Epidermal melanocyte (primary cell): ENCODE measurements around the gene ANKRD33.
"Not testable (repeated sequence)": the region's sequence is repeated elsewhere in the genome, so short reads cannot be mapped to it uniquely, and the experiment has no call there.

ENCODE experiments used
- DNase-seq: peaks from one replicate; pipeline ENCODE4 v3.0.0; 2011; ENCODE audit warnings: low spot score; ENCODE audit not compliant: insufficient read length

ANKRD33 gene

DNA sequence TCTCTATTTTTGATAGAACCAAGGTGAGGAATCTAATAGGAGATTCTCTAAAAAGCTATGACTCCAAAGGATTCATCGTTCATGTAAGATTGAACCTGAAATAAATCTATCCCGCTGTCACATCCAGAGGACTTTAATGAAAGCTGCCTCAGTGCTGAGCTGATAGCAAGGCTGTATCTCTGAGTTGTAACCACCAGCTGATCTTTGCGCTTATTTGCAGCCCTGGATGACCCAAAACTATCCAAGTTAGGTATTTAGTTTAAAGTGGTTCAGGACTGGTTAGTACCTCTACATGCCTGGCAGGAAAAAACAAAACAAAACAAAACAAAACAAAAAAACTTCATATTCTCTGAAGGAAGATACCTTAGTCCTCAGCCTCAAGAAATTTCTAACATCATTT, 8.8 kb upstream of the ANKRD33 start:
- no peak for DNase-seq

DNA sequence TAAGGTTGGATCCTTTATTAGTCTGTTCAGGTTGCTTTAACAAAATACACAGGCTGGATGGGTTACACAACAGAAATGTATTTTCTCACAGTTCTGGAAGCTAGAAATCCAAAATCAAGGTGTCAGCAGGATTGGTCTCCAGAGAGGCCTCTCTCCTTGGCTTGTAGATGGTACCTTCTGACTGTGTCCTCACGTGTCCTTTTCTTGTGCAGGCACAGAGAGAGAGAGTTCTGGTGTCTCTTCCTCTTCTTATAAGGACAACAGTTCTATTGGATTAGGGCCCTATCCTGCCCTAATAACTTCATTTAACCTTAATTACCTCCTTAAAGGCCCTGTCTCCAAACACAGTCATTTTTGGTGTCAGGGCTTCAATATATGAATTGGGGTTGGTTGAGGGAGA, 4.6 kb upstream of the ANKRD33 start:
- no peak for DNase-seq

DNA sequence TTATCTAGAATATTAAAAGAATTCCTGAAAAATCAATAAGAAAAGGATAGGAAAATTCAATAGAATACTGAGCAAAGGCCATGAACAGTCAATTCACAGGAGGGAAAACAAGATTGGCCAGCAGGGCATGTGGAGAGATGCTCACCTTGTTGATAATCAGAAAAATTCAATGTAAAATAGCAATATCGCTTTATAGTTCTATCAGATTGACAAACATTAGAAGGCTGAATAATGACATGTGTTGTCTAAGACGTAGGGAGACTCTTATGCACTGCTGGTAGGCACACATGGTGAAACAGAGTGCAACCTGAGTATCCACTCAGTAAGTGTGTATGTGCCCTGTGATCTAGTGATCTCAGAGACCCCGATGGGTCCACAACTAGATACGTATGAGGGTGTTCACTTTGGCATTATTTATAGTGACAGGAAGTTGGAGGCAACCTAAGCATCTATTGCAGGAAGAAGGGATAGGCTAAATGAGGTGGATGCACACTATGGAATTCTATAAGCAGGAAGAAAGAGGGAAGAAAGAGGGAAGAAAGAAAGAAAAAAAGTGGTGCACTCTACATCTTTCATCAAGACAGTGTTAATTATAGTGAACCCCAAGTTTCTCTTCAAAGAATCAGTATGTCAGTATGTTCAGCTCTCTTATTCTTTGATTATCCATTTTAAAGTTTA, 3.8 kb upstream of the ANKRD33 start:
- no peak for DNase-seq

DNA sequence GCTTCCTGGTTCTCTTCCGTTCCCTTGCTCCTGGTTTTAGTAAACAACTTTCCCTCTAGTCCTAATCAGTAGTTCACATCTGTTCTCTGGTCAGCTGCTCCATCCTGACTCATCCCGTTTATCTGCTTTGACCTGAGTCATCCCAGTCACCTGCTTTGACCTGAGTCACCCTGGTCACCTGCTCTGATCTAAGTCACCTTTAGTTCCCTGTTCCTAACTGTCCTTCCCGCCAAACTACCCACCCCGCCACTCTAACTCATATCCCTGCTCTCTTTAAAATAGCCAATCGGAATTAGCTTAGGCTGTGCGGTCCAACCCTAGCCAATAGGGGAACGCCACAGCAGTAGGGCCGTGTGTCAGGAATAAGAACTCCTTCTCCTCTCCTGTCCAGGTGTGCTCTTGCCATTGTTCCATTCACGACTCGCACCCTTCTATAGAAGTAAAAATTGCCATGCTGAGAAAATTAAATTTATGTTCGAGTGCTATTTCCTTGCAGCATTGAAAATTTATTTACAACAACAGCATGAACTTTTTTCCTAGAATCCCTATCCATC, 3.1 kb upstream of the ANKRD33 start:
- no peak for DNase-seq

DNA sequence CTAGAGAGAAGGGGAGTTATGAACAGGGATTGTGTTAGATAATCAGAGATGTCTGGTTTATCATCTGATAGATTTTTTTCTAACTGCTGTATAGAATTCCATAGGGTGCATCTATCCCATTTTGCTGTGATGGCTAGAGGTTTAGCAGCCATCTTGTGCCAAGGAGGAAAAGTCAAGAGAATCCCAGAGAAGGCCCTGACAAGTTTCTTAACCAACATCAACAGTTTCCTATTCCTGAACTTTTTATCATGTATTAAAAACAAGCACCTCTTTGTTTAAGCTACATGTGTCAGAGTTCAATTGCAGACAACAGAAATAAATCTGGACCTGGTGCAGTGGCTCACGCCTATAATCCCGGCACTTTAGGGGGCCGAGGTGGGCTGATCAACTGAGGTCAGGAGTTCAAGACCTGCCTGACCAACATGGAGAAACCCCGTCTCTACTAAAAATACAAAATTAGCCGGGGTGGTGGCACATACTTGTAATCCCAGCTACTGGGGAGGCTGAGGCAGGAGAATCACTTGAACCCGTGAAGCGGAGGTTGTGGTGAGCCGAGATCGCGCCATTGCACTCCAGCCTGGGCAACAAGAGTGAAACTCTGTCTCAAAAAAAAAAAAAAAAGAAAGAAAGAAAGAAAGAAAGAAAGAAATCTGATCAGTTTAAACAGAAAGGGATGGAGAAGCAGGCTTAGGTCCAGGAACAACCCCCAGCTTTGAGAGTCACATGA, 2.4 kb upstream of the ANKRD33 start:
- not testable (repeated sequence) for DNase-seq

DNA sequence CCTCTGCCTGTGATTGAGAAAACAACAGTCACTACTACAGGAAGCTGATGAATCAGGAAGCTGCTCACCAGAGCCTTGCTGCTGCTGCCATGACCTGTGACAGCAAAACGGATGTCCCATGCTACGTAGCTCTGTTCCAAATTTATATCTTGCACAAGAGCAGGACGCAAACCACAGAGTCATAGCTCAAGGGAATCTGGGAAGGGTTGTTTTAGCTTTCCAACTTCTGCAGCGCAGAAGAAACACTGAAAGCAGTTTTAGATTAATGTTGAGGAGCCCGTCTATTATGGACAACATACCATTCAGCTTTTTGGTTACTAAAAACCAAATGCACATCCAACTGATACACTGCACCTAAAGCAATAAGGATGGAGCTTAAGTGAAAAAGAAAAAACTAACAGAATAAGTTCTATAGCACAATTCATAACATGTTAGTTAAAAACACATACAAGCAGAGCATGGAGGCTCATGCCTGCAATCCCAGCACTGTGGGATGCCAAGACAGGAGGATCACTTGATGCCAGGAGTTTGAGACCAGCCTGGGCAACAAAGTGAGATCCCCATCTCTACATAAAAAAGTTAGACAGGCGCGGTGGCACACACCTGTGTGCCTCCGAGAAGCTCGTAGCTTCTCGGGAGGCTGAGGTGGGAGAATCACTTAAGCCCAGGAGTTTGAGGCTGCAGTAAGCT, 1.7 kb upstream of the ANKRD33 start:
- peak; percentile 85 for DNase-seq

DNA sequence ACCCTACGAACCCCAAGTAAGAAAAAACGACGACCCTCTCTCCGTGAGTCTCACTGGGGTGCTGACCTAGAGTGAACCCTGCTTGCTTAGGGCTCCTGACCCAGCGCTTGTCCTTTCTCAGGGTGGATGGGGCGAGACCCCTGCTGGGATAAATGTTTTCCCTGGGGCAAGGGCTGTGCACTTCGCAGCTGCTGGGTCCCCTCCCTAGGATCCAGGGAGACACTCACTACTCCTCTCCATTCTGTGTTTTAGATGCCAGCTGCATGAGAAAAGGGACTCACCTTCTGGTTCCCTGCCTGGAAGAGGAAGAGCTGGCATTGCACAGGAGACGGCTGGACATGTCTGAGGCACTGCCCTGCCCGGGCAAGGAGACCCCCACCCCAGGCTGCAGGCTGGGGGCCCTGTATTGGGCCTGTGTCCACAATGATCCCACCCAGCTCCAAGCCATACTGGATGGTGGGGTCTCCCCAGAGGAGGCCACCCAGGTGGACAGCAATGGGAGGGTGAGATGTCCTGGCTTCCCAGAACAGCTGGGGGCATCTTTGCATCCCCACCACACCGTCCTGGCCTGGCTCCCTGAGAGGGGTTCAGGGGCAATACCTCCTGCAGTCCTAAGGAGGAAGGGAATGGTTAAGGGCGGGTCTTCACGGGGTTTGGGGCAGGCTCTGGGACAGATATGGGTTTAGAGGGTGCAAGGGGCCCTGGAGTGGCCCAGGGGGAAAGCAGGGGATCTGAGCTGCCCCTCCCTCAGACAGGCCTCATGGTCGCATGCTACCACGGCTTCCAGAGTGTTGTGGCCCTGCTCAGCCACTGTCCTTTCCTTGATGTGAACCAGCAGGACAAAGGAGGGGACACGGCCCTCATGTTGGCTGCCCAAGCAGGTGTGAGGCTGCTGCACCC, 663 bp downstream of the ANKRD33 start:
- DNase-seq, result no peak

DNA sequence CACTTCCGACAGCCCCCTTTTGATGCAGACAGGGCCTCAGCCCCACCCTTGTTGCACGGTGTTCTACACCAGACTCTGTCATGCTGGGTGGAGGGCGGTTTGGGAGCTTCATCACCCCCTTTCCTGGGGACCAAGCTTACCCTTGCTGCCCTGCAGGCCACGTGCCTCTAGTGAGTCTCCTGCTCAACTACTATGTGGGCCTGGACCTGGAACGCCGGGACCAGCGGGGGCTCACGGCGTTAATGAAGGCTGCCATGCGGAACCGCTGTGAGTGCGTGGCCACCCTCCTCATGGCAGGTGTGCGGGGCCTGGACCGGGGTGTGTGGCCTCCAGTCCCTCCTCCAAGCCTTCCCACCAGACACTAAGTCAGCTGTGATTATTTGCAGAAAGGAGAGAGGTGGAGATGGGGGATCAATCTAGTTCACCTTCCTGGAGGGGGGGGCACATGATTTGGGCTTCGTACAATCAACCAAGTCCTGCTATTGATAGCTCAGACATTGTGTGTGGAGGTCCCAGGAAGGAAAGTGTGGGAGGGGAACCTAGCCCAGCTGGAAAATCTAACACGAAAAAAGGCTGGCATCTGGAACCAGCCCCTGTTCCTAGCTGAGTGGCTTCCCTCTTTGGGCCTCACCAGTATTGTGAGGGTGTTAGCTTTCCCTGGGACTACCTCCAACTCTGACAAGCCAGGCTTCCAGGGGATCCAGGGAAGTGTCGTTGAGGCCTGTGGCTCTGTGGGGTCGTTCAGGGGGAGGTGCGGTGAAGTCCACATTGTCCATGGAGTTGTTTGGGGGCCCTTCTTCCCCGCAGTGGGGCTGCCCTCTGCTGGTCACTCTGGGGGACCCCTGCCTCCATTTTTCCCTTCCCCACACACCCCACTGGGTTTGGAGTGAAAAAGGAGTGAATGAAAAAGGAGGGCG, 1.6 kb downstream of the ANKRD33 start:
- DNase-seq, result no peak

DNA sequence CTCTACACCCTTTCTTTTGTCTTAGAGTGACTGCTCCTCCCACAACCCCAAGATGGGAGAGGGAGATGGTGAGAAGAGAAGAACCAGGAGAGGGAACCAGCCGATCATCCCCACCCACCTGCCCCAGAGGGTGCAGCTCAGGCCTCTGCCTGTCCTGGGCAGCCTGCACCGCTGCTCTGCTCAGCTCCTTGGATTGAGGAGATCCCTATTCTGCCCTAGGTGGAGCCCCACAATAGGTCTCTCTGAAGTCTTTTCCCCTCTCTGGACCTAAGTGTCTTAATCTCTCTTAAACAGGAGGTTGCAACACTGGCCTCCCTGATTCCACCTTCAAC, 2.2 kb downstream of the ANKRD33 start:
- no peak for DNase-seq

DNA sequence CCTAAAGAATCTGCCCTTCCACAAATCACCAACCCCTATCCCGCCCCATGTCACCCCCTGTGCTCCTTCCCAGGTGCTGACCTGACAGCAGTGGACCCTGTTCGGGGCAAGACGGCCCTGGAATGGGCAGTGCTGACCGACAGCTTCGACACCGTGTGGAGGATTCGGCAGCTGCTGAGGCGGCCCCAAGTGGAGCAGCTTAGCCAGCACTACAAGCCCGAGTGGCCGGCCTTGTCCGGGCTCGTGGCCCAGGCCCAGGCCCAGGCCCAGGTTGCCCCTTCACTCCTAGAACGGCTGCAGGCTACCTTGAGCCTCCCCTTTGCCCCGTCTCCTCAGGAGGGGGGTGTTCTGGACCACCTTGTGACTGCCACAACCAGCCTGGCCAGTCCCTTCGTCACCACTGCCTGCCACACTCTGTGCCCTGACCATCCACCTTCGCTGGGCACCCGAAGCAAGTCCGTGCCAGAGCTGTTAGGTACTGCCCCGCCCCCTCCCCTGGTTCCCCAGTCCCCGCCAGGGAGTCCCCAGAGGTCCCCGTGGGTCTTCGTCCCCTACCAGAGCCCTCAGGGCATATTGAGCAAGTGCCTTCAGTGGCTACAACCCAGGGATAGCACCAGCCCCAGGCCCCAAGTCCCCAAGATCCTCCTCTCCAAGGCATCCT, 2.7 kb downstream of the ANKRD33 start:
- no peak for DNase-seq

DNA sequence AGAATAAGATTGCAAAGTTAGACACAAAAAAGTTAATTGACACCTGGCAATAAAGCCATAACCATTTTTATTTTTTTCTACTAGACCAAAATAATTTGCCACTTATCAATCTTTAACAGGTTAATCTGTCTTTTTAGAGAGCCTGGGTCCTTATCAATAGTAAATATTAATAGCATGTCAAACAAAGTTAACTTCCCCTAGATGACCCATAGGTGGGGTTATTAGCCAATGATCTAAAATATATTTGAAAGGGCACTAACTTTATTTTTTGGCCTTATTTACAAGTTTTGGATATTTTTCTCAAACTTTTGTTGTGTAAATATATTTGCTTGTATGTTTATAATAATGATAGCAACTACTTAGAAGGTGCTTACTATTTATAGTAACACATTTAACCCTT, 3.9 kb downstream of the ANKRD33 start:
- peak; percentile 55 for DNase-seq

DNA sequence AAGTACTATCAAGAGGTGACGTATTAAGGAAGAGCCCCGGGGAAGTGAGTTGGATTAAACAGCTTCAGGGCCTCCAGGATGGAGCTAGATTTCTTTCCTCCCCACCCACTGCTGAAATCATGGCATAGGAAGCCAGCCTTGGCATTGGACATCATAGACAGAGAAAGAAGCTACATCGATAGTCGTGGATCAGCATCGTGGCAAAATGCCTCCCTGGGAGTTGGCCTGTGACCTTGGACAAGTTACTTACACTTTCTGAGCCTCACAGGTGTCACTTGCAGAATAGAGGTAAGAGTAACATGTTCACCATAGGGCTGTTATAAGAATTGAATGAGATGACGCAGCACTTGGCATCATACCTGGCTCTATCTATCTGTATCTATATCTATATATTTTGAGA, 5.9 kb downstream of the ANKRD33 start:
- DNase-seq, result no peak

DNA sequence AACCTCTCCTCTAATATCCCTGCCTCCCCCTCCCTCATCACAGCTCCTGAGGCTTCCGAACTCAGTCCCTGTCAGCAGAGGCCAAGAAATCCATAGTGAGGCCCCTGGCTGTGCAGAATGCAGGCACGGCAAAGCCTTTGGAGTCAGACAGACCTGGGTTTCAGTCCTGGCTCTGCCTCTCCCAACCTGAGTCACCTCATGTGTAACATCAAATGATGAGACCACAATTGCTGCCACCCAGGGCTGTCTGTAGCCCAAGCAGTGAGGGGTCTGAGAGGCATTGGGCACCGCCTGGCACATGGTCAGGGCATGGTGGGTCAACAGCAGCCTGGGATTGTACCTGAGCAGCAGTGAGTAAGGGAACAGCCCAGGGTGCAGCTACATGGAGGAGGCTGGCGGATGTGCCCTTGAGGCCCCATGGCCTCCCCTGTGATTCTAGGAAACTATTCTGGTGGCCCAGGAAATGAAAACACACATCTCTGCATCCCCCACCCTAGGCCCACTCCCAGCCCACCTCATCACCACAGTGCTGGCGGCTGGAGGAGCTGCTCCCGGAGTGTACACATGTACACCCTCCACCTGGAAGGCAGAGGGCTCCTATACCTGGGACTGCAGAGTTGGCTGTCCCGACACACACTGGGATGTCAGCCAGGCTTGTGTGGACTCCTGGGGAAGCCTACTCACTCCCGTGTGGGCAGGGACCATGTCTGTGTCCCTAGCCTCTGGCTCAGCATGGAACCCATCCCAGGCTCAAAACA, 7.7 kb downstream of the ANKRD33 start:
- DNase-seq, result no peak

DNA sequence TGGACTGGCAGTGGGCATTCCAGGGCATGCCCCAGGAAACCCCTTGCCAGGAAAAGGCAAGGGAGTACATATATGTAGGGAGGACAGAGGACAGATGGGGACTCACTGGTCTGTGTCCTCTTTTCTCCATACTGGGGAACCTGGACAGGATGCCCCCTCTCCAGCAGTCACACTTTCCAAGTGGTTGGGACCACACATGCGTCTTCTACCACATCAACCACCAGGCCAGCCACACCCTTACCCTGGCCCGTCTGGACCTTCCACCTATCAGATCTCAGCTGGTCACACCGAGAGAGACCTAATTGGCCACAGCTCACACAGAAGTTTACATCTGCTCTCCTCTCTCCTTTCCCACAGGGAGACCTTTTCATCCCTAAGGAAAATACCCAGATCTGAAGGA, 8.3 kb downstream of the ANKRD33 start:
- DNase-seq, result no peak

DNA sequence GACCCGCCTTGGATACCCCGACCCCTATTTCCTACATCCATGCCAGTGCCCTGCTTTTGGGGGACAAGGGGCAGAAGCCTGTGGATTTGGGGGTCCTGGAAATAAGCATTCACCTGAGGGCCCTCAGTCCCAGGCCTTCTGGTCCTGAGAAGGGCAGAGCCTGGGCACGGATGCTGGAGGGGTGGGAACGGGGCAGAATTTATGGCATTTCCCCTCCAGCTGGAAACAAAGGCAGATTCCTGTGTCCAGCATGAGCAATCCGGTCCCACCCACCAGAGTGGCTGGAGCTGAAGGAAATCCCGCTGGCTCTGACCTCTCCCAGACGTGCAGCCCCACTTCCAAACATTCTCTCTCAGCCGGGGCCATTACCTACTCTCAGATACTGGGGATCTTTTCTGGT, 9.3 kb downstream of the ANKRD33 start:
- no peak for DNase-seq

DNA sequence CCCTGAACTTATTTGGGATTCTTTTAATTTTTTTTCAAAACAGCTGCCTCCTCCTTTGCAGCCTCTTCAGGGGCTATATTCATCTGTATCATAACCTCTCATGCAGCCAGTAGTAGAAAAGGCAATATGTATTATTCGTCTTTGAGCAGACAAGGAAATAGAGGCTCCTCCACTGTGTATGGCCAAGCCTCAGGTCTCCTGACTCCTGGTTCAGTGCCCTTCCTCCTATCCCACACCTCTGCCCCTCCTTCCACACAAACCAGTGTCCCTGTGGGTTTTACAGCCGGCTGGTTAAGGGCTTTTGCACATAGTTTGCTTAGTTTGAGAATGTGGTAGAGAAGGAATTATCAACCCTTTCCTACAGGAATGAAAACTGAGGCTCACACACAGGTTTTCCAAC, 10.6 kb downstream of the ANKRD33 start:
- no peak for DNase-seq

DNA sequence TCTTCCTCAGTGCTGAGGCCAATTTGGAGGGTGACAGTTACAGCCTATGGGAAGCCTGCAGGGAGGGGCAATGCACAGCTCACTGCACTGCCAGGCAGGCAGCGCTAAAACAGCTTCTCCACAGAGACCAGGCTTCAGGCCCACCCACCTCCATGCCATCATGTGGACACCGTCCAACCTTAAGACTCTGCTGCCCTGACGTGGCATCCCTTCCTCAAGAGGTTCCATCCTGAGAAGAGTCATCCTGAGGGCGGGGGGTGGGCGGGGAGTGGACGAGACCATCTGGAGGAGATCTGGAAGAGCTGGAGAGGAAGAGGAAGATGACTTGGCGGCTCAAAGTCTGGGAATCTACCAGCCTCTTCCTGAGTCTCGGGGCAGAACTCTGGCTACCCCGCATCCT, 11.0 kb downstream of the ANKRD33 start:
- no peak for DNase-seq

DNA sequence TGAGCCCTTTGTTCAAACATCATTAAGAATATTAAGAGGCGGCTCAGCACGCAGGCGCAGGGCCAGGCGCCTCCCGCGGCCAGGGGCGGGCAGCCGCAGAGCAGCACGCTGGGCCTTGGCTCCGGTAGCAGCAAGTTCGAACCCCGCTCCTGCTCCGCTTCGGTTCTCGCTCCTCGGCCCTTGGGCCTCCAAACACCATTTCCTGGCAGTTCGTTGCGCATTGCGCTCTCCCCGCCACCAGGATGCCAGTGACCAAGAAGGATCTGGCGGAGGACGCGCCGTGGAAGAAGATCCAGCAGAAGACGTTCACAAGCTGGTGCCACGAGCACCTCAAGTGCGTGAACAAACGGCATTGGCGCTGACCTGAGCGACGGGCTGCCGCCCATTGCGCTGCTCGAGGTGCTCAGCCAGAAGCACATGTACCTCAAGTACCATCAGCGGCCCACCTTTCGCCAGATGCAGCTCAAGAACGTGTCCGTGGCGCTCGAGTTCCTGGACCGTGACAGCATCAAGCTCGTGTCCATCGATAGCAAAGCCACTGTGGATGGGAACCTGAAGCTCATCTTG, 12.5 kb downstream of the ANKRD33 start:
- DNase-seq, result no peak
